ENCODE results near the gene PRAMEF7.
"Not testable (repeated sequence)": the region's sequence is repeated elsewhere in the genome, so short reads cannot be mapped to it uniquely, and the experiment has no call there.

DNA sequence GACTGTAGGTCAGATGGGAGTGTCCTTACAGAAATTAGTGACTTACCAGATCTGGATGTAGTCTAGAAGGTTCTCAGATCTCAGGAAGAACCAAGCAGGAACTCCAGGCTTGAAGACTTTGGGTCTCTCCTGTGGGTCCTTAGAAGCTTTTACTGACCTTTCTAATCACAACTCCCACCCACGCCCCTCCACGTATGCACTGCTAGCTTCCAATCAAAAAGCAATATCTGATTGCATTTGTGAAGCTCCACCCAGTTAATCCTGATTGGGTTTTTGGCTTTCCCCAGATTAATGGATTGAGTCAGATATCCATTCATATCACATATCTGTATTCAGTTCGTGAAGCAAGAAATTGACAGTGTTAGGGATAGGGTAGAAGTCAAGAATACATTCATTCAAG, 30.3 kb upstream of the PRAMEF7 start, which contains the start of gene PRAMEF4:
- TF ChIP-seq POLR2A (IDR thresholded peaks at IDR 0.05): not testable (repeated sequence)
- TF ChIP-seq, protein P1, sequence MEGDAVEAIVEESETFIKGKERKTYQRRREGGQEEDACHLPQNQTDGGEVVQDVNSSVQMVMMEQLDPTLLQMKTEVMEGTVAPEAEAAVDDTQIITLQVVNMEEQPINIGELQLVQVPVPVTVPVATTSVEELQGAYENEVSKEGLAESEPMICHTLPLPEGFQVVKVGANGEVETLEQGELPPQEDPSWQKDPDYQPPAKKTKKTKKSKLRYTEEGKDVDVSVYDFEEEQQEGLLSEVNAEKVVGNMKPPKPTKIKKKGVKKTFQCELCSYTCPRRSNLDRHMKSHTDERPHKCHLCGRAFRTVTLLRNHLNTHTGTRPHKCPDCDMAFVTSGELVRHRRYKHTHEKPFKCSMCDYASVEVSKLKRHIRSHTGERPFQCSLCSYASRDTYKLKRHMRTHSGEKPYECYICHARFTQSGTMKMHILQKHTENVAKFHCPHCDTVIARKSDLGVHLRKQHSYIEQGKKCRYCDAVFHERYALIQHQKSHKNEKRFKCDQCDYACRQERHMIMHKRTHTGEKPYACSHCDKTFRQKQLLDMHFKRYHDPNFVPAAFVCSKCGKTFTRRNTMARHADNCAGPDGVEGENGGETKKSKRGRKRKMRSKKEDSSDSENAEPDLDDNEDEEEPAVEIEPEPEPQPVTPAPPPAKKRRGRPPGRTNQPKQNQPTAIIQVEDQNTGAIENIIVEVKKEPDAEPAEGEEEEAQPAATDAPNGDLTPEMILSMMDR (IDR thresholded peaks at IDR 0.05): not testable (repeated sequence)
